OCI-M2 (cell line): Measurements from ENCODE around the gene LEMD2.
A peak's percentile ranks its signal among the peaks of the same experiment; 100 is the strongest.

Source experiments
- DNase-seq: peaks from one replicate; lab custom pipeline; 2025; ENCODE audit not compliant: unreplicated experiment; lab: John Stamatoyannopoulos, UW

LEMD2 gene

DNA sequence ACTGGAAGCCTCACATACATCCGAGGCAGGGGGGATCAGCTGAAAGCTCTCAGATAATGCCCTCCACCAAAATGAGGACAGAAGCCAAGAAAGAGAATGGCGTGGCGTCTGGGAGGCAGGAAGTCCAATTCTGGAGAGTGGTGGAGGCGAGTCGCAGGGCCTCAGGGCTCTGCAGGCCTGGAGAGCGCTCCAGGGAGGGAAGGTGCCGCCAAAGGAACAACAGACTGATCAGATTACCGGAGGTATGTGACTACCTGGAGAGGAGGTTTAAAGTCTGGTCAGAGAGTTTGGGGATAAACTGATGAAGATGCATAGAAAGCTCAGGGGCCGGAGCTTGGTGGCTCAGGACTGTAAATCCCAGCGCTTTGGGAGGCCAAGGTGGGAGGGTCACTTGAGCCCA lies 31.0 kb downstream of the LEMD2 start:
- DNase-seq = no peak

DNA sequence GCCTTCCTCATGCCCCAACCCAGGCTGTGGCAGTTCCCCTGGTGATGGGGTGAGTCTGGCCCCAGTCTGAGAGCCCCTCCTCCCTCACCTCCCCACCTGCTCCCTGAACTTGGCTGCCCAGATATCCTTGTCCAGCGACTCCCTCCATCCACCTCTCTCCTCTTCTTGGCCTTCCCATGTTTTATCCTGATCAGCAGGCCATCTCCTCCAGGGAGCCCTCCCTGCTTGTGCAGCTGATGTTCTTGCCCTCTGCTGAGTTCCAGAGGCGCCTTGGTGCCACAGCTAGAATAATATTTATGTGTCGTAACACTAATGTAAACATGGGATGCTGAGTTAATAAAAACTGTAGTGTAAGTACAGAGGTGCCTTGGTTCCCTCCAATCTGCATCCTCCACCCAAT lies 31.8 kb downstream of the LEMD2 start:
- no peak for DNase-seq

DNA sequence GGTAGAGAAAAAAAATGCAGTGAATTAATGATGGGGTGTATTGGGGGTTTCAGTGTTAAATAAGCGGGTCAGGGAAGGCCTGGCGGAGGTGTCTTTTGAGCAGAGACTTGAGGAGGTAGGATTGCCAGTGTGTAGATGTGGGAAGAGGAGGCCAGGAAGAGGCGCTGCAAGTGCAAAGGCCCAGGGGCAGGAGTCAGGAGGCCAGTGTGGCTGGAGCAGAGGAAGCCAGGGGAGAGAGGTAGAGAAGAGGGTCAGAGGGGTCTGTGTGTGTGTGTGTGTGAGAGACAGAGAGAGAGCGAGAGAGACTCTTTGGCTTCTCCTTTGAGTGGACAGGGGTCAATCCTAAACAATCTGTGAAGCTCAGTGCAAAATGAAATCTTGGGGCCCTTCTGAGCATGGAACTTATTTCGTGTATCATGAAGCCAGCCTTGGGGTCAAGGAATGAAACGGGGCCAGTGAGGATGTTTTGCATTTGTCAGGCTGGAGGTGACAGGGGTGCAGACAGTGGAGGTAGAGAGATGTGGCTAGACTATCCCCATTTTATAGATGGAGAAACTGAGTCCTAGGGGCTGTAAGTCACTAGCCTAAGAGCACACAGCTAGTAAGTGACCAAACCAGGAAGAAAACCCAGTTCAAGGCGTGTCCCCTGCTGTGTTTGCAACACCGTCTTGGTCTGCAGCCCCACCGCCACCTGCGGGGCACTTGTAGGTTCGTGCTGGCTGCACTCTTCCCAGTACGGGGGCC lies 32.5 kb downstream of the LEMD2 start:
- DNase-seq = no peak

DNA sequence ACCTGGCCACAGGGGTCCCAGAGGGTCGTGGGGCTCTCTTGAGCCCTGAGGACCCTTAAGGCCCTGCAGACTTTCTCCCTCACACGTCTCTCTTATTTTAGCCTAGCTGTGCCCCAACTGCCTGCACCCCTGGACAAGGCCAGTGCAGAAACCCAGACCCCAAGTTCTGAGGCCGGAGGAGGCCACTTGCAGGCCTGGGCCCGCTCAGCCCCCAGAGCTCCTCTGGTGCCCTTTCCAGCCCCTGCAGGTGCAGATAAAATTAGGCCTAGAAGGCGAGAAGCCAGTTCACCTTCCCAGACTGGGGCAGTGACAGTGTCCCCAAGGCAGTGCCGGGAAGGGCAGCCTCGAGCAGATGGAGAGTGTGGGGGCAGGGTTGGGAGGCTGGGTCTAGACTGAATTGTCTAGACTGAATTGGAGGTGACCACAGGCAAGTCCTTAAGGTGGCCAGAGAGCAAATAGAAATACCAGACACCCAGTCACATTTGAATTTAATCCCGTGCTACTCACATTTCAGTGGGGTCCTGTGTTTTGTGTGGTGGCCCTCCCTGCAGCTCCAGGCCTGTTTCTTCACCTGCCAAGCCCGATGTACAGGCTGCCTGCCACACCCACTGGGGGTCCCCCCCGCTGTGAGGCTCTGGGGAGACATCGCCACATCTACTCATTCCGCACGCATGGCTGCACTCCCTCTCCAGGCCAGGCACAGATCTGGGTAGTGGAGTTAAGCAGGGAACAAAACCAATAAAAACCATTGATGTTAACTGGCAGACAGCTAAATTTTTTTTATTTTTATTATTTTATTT lies 33.7 kb downstream of the LEMD2 start:
- DNase-seq = no peak

DNA sequence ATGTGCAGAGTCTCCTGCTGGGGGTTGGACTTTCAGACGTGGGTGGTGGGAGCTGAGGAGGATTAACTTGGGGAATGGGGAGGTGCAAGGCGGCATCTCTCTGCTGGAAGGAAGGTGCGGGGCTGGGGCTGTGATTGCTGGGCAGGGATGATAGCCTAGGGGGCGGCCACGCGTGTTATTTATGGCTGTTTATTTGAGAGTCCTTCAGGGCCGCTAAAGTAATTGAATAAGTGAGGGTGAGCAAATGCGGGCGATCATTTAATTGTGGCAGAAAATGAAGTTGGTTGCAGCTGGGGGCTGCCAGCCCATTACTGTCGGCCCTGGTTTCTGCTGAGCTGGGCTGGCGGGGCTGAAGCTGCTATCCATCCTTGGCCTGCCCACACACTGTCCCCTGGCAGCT lies 34.7 kb downstream of the LEMD2 start:
- DNase-seq = no peak

DNA sequence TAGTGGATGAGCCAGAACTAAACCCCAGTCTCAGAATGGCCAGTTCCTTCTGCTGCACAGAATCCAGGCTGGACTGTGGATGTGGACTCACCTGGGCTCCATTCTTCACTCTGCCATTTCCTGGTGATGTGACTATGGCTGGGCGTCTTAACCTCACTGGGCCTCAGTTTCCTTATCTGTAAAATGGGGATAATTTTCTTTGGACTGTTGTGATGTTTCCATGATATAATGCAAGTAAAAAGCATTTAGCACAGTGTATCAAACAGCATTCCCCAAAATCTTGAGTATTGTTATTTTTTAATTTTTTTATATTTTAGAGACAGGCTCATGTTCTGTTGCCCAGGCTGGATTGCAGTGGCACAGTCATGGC lies 36.3 kb downstream of the LEMD2 start:
- no peak for DNase-seq

DNA sequence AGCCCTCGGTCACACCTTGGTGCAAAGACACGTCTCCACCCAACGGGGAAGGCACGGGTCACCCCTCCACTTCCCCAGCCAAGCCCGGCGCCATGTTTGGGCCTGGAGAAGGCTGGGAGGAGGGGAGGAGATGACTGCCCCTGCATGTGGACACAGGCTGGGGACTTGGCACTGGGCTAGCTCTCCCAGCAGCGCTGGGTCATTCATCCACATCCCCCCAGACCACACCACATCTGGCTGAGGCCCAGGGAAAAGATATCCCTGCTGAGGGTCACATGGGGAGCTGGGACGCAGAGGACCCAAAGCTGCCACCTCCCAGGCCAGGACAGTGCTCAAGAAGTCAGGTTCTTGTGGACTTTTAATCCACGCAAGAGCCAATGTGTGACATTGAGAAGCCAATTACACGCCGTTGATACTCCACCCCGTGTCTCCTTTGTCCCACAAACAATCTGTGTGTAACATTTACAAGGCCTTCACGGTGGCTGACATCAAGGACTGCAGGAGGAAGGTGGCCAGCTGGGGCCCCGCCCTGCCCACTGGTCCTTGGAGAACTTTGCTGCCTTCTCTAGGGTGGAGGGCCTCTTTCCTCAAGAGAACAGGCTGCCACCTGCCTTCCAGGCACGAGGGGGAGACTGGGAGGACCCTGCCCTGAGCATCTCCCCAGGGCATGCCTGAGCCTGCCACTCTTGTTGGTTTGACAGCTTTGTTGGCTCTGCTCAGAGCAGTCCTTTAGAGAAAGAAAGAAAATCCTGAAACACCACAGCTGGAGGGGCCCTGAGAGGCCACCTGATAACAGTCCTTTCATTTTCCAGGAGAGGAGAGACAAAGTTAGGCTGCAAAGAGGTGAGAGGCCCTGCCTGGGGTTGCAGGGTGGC lies 36.9 kb downstream of the LEMD2 start:
- no peak for DNase-seq

DNA sequence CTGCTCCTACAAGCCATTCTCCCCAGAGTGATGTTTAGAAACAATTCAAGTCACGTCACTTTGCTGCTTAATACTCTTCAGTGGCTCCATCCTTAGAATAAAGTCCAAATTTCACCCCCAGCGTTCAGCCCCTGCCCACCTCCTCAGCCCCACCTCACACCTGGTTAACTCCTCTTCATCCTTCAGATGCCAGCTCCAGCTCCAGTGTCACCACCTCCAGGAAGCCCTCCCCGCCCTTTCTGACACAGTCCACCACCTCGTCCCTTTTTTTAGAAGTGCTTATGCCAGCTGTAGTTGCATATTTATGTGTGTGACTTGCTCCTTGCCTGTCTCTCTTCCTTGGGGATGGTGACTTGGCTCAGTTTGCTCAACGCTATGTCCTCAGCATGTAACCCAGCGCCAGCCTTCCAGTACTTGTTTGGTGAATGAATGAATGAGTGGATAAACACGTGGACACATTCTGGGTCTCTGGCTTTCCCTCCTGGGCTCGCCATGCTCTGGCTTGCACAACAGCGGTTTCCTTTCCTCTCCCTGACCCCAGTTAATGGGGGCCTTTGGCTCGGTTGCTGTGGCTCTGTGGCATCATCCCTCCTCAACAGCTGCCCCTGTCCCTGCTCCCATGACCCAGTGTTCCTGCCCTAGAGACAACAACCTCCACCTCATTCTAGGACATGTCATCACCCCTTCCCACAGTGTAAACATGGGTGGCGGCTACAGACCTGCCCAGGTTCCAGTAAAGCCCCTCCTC lies 38.5 kb downstream of the LEMD2 start:
- no peak for DNase-seq

DNA sequence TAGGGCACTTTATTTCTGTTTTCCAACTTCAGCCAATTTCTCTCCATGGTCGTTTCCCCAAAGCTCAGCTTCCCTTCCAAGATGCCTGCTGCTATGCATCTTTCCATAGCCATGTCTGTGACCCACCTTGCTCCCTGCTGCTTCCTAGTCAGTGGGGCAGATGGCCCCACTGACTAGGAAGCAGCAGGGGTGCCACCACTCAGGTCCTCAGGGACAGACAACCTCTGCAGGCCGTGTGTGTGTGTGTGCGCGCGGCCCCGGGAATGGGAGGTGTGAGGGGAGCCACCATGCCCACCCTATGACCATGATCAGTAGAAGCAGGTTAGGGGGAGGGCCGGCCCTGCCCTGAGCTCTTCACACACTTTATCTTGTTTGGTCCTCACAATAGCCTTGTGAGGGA lies 39.5 kb downstream of the LEMD2 start:
- DNase-seq = no peak

DNA sequence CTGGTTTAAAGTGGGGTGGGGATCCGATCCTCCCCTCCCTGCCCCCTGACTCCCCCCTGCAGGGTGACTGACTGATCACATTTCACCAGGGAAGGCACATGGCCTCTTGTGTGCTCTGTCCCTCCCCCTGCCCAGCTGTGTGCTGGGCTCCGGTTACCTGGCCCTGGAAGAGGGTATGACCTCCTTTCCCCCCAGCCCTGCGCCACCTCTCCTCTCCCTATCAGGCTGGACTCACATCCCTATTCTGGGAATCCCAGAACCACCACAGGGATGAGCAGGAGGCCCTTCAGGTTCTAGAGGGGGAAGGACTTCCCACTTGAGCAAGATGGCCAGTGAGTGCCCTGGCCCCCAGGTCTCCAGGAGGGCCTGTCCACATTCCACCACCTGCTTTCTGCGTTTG lies 40.1 kb downstream of the LEMD2 start:
- no peak for DNase-seq

DNA sequence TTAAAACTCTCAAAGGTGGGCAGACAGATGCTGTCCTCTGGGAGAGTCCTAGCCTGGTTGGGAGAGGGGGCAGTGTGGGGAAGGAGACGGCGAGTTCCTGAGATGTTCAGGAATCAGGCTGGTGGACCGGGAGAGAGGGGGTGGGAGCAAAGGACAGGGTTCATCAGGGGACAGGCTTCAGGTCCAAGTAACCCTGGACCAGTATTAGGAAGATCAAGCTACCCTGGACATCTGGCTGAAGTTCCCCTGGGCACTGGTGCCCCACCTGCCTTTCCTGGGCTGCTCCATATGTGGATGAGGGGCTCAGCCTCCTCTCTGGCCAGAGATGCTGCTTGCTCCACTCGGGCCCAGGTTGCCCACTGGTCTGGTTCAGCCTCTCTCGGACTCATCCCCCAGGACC lies 41.1 kb downstream of the LEMD2 start:
- no peak for DNase-seq

DNA sequence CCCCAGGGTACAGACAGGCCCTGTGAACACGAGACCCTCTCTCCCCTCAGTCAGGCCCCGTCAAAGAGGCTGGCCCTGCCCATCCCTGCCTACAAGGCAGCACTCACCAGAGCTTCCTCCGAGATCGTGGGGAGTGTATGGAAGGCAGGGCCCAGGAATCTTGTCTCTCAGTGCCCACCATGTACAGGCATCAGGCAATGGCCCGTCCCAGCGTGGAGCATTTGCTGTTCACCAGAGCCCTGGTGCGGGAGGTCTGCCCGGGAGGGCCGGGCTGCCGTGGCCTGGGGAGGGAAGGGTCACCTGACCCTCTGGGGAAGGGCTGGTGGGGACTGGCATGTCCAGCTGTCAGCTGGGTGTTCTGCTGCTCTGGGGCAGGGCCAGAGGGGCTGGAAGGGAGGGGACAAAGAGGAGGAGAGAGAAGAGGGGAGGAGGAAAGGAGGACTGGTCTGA lies 42.3 kb downstream of the LEMD2 start, which contains the start of gene IP6K3:
TSS of gene IP6K3 (minus strand) at position 255 of the 450 bp plus-strand sequence. CDS start 11,429 bp downstream, outside the sequence.
- no peak for DNase-seq

DNA sequence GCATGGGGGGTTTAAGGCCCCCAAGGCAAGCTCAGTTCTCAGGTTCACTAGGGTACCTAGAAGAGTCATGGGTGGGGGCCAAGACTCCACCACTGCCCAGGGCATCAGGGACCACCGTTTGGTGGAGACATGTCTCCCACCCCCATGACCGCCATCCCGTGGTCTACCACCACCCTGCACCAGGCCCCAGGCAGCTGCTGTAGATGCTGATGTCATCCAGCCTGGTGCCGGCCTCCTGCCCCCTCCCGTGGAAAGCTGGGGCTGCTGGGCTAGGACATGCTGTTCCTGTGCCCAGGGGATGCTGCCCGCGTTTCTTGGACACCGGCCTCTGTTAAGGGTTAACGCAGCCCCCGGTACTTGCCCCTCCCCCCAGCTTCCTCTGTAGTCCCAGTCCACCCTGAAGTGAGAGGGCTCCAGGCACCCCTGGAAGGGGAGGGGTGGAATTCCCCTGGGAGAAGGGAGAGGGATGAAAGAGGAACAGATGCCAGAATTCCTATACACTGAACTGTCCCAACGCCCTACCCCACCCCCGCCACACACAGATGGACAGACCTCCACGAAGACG lies 42.8 kb downstream of the LEMD2 start:
- no peak for DNase-seq

DNA sequence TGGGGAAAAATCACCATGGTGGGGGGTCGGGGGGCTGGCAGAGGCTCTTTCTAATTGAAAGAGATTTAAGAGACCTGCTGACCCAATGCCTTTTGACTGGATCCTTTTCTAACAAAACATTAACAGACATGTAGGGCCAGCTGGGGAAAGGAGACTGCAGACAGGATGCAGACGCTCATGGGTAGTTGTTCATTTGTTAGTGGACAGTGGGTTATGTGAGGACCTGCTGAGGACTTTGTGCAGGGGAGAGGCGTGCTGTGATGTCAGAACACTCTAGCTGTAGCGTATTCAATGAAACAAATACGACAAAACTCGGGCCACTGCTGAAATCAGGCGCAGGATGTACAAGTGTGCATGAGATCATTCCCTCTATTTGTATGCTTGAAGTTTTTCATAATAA lies 43.4 kb downstream of the LEMD2 start:
- no peak for DNase-seq

DNA sequence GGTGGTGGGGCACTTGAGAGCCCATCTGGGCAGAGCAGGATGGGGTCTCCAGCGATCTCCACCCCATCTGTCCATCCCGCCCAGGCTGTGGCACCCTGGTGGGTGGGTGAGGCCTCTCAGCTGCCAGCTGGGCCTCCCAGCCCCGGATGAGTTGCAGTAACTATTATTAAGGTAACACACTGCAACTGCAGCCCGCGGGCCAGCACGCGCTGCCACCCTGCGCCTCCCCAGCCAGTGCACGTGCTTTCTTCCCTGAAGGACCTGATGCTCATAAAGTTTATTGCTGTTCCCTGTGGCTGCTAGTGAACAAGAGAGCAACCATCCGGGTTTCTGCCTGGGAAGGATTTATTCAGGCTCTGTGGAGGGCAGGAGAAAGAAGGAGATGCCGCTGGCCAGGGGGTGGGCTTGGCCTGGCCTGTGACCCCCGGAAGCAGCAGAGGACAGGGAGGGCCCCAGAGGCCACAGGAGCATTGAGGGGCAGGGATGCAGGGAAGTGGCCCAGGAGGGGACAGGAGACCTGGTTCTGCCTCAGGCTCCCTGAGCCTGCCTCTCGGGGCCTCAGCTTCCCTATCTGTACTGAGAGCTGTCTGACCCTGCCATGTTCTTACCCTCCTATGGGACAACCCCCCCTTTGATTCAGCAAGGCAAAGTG lies 43.9 kb downstream of the LEMD2 start:
- DNase-seq = no peak

DNA sequence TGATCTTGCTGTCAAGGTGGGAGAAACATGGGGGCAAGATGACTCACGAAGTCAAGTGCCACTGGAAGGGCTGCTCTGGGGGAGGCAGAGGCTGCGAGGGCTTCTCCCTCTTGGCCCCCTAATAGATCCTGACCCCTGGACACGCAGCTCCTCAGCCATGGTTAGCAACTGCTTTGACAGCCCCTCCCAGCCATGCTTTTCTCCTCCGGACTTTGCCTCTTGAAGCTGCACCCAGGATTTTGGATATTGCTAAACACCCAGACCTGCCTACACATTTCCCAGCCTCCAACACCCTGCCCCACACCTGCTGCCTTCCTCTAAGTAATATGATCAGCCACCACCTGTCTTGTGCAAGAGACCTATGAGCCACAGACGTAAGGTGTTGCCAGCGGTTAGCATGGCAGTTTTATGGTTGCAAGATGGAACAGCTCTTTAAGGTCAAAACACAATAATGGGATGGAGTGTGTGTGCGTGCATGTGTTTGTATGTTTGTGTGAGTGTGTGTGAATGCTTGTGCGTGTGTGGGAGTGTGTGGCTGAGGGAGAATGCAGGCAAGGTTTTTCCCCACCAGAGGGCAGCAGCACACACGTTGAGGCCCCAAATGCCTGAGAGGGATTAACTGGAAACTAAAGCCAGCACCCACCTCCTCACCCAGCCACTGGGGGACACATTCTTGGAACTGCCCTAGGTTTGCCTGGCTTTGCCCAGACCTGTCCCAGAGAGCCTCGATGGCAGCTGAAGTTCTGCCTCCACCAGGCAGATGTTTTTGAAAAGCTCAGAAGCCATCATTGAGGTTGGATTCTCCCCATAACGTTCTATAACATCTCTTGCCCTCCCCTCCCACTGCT lies 44.7 kb downstream of the LEMD2 start:
- peak; percentile 28 for DNase-seq

DNA sequence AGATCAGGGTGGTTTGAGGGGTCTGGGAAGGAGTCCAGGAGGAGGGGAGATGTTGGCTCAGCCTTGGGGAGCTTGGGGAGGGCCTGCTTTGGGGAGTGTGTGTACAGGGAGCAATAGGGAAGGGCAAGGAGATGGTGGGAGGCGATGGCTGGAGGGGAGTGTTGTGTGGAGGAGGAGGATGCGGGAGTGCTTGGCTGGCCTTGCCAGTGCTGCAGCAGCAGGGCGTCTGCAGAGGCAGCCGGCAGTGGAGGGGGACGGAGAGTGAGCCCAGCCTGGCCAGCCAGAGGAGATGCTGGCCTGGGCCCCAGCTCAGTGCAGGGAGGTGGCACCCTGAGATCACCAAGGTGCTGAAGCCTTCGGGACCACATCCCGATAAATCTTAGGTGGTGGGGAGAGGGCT lies 46.1 kb downstream of the LEMD2 start:
- no peak for DNase-seq

DNA sequence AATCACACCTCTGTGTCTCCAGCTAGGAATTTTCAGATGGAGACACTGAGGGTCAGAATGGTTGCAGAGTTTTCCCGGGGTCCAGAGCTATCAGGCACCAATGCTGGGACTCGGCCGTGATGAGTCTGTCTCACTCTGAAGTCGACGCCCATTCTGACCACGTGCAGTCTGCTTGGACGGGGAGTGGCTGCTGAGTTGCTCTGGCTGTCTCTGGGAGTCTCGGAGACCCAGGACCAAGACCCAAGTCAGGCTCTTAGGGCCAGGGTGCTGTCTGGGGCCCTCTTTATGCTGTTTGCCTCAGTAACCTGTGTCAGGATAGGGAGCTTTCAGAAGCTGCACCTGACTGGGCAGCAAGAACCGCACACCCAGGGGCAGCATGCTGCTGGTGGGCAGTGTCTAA lies 46.8 kb downstream of the LEMD2 start:
- DNase-seq = no peak

DNA sequence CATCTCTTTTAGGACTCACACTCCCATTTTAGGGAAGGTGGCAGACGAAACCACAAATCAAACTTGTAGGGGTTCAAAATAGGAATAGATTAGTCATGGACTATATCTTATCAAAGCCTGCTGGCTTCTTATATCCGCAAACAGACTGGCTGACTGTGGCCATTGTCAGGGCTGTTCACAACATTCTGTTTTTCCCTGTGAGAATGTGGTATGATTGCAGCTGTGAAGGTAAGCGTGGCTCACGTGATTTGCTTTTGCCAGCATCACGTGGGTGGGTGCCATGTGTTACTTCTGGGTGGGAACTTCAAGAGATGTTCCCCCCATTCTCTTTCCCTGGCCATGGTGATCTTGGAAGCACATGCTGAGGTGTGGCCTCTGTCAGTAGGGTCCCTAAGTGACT lies 48.1 kb downstream of the LEMD2 start:
- no peak for DNase-seq
